ENCODE measurements around the gene ADAMTS12. TPM values are rescaled to one million over a fixed set of nuclear protein-coding genes. Genes with fewer than 3 reads are reported as not detected.

ADAMTS12 gene
- total and polyA plus RNA-seq, 10 of the 15 experiments (the other 5 are each of a cell fraction or from before 2014, with no cell fraction given) = 0.11 to 35.8 (median 20.7) TPM

- DNase-seq (ENCODE audit: low read depth, low spot score) = peak; percentile 43
- in situ Hi-C loops (cut with MboI) (no loop called here), intact Hi-C loops (cut with micrococcal nuclease; ENCODE audit: unreplicated experiment) (no loop called here)
- H3K79me2 ChIP-seq (ENCODE audit: control insufficient read depth, insufficient read depth, low read length) = no peaks in the 10 kb centered on the region; the same call in 1 of the 2 replicates
- H3K4me3 ChIP-seq = 0 out of 2 replicates have a peak overlapping the region, but pooled peaks have one; percentile 0
- peak overlapping the region; percentile 18; the same call in 1 of the 2 replicates for H3K9ac ChIP-seq (ENCODE audit: control insufficient read depth, insufficient read depth, low read length)
- H3K4me1 ChIP-seq (ENCODE audit: control insufficient read depth, insufficient read depth, low read length) = peaks cover 11% of the 10 kb centered on the region
- ChIA-PET POLR2A (interaction anchor here (1.0 to 1.6 kb wide), 4 partner anchors 22 to 183 kb away, joined by 3 to 4 read pairs (median 4); partner anchors contain the start of gene AMACR), RAD21 (ENCODE audit: unreplicated experiment) (interaction anchor here (0.8 to 2.2 kb wide), 7 partner anchors 8 to 386 kb away, joined by 3 to 11 read pairs (median 4); no protein-coding TSS in a partner anchor), CTCF (interaction anchor here (0.9 to 1.1 kb wide), 2 partner anchors 16 to 32 kb away, joined by 3 to 4 read pairs; no protein-coding TSS in a partner anchor), SMC1A (ENCODE audit: uncharacterized antibody, unreplicated experiment) (interaction anchor here (0.7 to 3.1 kb wide), 12 partner anchors 9 to 149 kb away, joined by 3 to 14 read pairs (median 4); partner anchors contain the start of gene RXFP3)
- WGBS (ENCODE audit: insufficient coverage, insufficient replicate concordance, low lambda C conversion rate, missing lambda C conversion rate) = 61% methylated on average over 4 of the region's 4 CpGs
- no peaks in the 10 kb centered on the region for H3K27me3 ChIP-seq (replicated peaks in 1 of 2; ENCODE audit: control insufficient read depth in 2 of 2, insufficient read depth in 2 of 2, low read length in 1 of 2)
- H4K20me1 ChIP-seq (ENCODE audit: control insufficient read depth, insufficient read depth) = no peaks in the 10 kb centered on the region
- peak; percentile 94 for FAIRE-seq
- H3K27ac ChIP-seq (ENCODE audit: control insufficient read depth, insufficient read depth) = peak overlapping the region; percentile 53
- peak; percentile 88 for ATAC-seq
- H3K4me2 ChIP-seq (ENCODE audit: control insufficient read depth, insufficient read depth) = peak overlapping the region; percentile 61; the same call in 1 of the 2 replicates
- BruUV-seq (replicated peaks) = no TSS peak
- peak overlapping the region; percentile 67 for H2AFZ ChIP-seq (ENCODE audit: control insufficient read depth, low read depth, low read length)
- H3K36me3 ChIP-seq (ENCODE audit: control insufficient read depth in 2 of 2, insufficient read depth in 2 of 2, low read length in 1 of 2) = no peaks in the 10 kb centered on the region
- H3K9me3 ChIP-seq (replicated peaks; ENCODE audit: control insufficient read depth, insufficient read depth, low read length) = peaks cover under 1% of the 10 kb centered on the region; the same call in 1 of the 3 replicates
- TF ChIP-seq IRF5 (IDR thresholded peaks at IDR 0.05; ENCODE audit: borderline replicate concordance) (no peak), BCLAF1 (IDR thresholded peaks at IDR 0.05) (no peak), CEBPB (IDR thresholded peaks at IDR 0.05; ENCODE audit: borderline replicate concordance in 1 of 2, low read depth in 2 of 2, low read length in 2 of 2) (no peak), MTA2 (IDR thresholded peaks at IDR 0.05; ENCODE audit: low read depth) (no peak; the same call in 1 of the 2 replicates), REST (IDR thresholded peaks at IDR 0.05; ENCODE audit: low read depth, low read length) (no peak), SMARCA5 (IDR thresholded peaks at IDR 0.05) (no peak), RB1 (IDR thresholded peaks at IDR 0.05; ENCODE audit: borderline replicate concordance) (no peak), SMC3 (IDR thresholded peaks at IDR 0.05; ENCODE audit: borderline replicate concordance, low read length) (no peak), ZNF687 (IDR thresholded peaks at IDR 0.05) (peak; percentile 80), FOXK2 (IDR thresholded peaks at IDR 0.05) (no peak)
These were observed 67.1 kb downstream of the ADAMTS12 start for GRCh38 chr5:33824516-33825195.
